Gastrocnemius medialis (tissue), 4 donors: ENCODE data around the gene RHOC. TPM values are rescaled to one million over a fixed set of nuclear protein-coding genes. Genes with fewer than 3 reads are reported as not detected.

Experiments
- total RNA-seq, 4 donors: library from RNA; depleted of rRNA; stranded (reverse); fragments of >200 nt; gene quantifications; one replicate each; pipeline versions ENCODE4 v1.1.0 to v1.2.3, GENCODE V29; 2016

Gene RHOC
- total RNA-seq, 4 donors from 2014 or later: 33.1 to 86.5 (median 64.3) TPM

Other genes starting within 250 kb of the RHOC start
- gene WNT2B, start 198.2 kb downstream of the RHOC start, total RNA-seq: 1 to 10 TPM in 1 of 4 donors, under 1 TPM in 3; 0.03 to 1.5 (median 0.41) TPM
- gene ST7L, start 88.0 kb downstream of the RHOC start, total RNA-seq: 10 to 100 TPM in 3 of 4 donors, 1 to 10 TPM in 1; 9.6 to 16.7 (median 15.0) TPM
- gene CAPZA1, start 87.3 kb downstream of the RHOC start, total RNA-seq: 10 to 100 TPM; 27.1 to 58.1 (median 35.2) TPM
- gene MOV10, start 32.5 kb downstream of the RHOC start, total RNA-seq: 1 to 10 TPM; 2.8 to 7.2 (median 4.8) TPM
- gene PPM1J, start 8.2 kb upstream of the RHOC start, total RNA-seq: 1 to 10 TPM; 4.2 to 5.4 (median 4.8) TPM
- gene SLC16A1, start 249.1 kb upstream of the RHOC start, total RNA-seq: 10 to 100 TPM; 26.5 to 41.6 (median 36.2) TPM